RWPE2 (cell line): ENCODE data around the gene TUFT1.

Experiments used
- ATAC-seq: fragments of 200-7000 bp; cut with Tn5 transposase; 3 replicates; pipeline ENCODE4 v1.9.1; 2021; ENCODE audit warnings: low read depth
- DNase-seq: peaks from one replicate; pipeline ENCODE4 v3.0.0-alpha.2; 2020; ENCODE audit warnings: low spot score
- H3K27ac ChIP-seq: fragments of 450-650 bp; 2 replicates; pipeline ENCODE4 v1.5.1; 2017; ENCODE audit warnings: mild to moderate bottlenecking; ENCODE audit not compliant: poor library complexity, severe bottlenecking
- H3K27me3 ChIP-seq: fragments of 250-450 bp; sonication (Bioruptor Pico); 2 replicates; pipeline ENCODE4 v1.5.1; 2021; ENCODE audit warnings: mild to moderate bottlenecking, moderate library complexity; ENCODE audit not compliant: insufficient read depth, poor library complexity, severe bottlenecking
- H3K36me3 ChIP-seq: fragments of 250-450 bp; sonication (Bioruptor Pico); 2 replicates; pipeline ENCODE4 v1.5.1; 2020; ENCODE audit warnings: low read depth, mild to moderate bottlenecking, moderate library complexity
- H3K4me1 ChIP-seq: fragments of 250-450 bp; sonication (Bioruptor Pico); 2 replicates; pipeline ENCODE4 v1.5.1; 2021; ENCODE audit warnings: mild to moderate bottlenecking, moderate library complexity; ENCODE audit not compliant: insufficient read depth, poor library complexity, severe bottlenecking
- H3K4me3 ChIP-seq: fragments of 250-450 bp; sonication (Bioruptor Pico); 2 replicates; pipeline ENCODE4 v1.5.1; 2021; ENCODE audit warnings: mild to moderate bottlenecking, moderate library complexity; ENCODE audit not compliant: severe bottlenecking
- H3K9me3 ChIP-seq: fragments of 250-450 bp; sonication (Bioruptor Pico); 2 replicates; pipeline ENCODE4 v1.5.1; 2021; ENCODE audit warnings: mild to moderate bottlenecking, moderate library complexity; ENCODE audit not compliant: severe bottlenecking
- CTCF ChIP-seq: fragments of 450-650 bp; IDR thresholded peaks from one replicate; pipeline ENCODE4 v1.5.1; 2017; ENCODE audit warnings: mild to moderate bottlenecking, moderate library complexity; ENCODE audit not compliant: poor library complexity, severe bottlenecking

The TUFT1 gene

GRCh38 chr1:151562661-151563060, 22.6 kb downstream of the TUFT1 start:
- peaks cover 12% of the 10 kb centered on the region for H3K4me1 ChIP-seq
- DNase-seq (no peak), ATAC-seq (no peak)
- no peak for TF ChIP-seq CTCF
- H3K27me3 ChIP-seq, result no peaks in the 10 kb centered on the region
- no peak overlapping the region for H3K4me3 ChIP-seq
- H3K36me3 ChIP-seq, result peaks cover 88% of the 10 kb centered on the region
- no peaks in the 10 kb centered on the region for H3K9me3 ChIP-seq
- peak overlapping the region; percentile 21 for H3K27ac ChIP-seq

DNA sequence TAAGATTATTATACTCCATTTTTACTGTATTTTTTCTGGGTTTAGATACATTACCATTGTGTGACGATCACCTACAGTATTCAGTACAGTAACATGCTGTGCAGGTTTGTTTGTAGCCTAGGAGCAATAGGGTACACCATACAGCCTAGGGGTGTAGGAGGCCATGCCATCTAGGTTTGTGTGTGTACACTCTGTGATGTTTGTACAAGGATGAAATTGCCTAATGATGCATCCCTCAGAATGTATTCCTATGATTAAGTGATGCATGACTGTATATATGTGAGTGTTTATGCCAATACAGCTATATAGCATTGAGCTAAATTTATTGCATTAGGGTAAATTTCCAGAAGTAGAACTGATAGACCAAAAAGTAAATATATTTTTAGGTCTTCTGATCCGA, 23.3 kb downstream of the TUFT1 start:
- ATAC-seq (peak; percentile 35), DNase-seq (no peak)
- no peak for TF ChIP-seq CTCF
- no peaks in the 10 kb centered on the region for H3K9me3 ChIP-seq
- H3K4me1 ChIP-seq, result peaks cover 17% of the 10 kb centered on the region
- no peaks in the 10 kb centered on the region for H3K27me3 ChIP-seq
- H3K36me3 ChIP-seq, result peaks cover 94% of the 10 kb centered on the region
- H3K4me3 ChIP-seq, result no peak overlapping the region
- H3K27ac ChIP-seq, result peak overlapping the region; percentile 73

GRCh38 chr1:151565502-151566189, 25.5 kb downstream of the TUFT1 start:
- peak overlapping the region; percentile 73 for H3K27ac ChIP-seq
- H3K4me3 ChIP-seq, result no peak overlapping the region
- H3K4me1 ChIP-seq, result peaks cover 31% of the 10 kb centered on the region
- no peak for TF ChIP-seq CTCF
- no peaks in the 10 kb centered on the region for H3K9me3 ChIP-seq
- H3K27me3 ChIP-seq, result no peaks in the 10 kb centered on the region
- peaks cover 92% of the 10 kb centered on the region for H3K36me3 ChIP-seq
- DNase-seq (no peak), ATAC-seq (no peak)

DNA sequence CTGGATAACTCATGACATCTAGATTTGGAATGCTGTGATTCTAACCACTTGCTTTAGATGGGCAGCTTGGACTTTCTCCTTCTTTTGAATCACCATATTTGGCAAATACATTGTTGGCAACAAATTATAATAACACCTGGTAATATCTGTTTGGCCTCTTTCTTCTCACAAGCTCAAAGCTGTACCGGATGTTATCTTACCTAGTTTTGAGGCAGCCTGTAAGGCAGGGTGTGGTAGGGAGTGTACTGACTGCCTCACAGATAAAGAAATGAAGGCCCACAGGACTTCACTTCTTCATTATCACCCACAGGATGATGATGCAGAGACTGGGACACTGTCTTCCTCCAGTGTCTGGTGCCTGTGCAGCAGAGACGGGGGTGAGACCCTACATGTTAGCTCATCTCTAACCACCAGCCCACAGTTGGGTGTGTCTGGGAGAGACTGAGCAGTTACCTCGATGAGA, 28.5 kb downstream of the TUFT1 start:
- H3K36me3 ChIP-seq, result peaks cover 92% of the 10 kb centered on the region
- peak; percentile 70 for ATAC-seq
- no peaks in the 10 kb centered on the region for H3K27me3 ChIP-seq
- no peaks in the 10 kb centered on the region for H3K9me3 ChIP-seq
- no peak overlapping the region for H3K4me3 ChIP-seq
- H3K27ac ChIP-seq, result peak overlapping the region; percentile 73
- DNase-seq, result no peak
- peaks cover 36% of the 10 kb centered on the region for H3K4me1 ChIP-seq
- no peak for TF ChIP-seq CTCF

DNA sequence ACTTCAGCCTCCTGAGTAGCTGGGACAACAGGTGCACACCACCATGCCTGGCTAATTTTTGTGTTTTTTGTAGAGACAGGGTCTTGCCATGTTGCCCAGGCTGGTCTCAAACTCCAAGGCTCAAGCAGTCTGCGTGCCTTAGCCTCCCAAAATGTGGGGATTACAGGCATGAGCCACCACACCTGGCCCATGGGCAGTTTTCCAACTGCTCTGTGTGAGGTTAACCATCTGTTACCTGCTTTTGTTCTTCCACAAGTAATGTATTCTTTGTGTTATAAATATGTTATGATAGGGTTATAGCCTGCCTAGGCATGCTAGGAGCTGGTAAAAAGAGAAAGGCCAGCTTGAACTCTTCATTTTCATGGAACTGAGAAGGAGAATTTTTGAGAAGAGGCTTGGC, 30.7 kb downstream of the TUFT1 start:
- TF ChIP-seq CTCF, result no peak
- peaks cover 92% of the 10 kb centered on the region for H3K36me3 ChIP-seq
- H3K4me3 ChIP-seq, result no peak overlapping the region
- H3K9me3 ChIP-seq, result no peaks in the 10 kb centered on the region
- H3K4me1 ChIP-seq, result peaks cover 47% of the 10 kb centered on the region
- DNase-seq (no peak), ATAC-seq (no peak)
- peak overlapping the region; percentile 73 for H3K27ac ChIP-seq
- H3K27me3 ChIP-seq, result no peaks in the 10 kb centered on the region
